SK-N-SH (cell line): Measurements from ENCODE around the gene CHST9. TPM values are rescaled to one million over a fixed set of nuclear protein-coding genes. Genes with fewer than 3 reads are reported as not detected.
A peak's percentile ranks its signal among the peaks of the same experiment; 100 is the strongest.

Source experiments
- CTCF ChIA-PET: fragments of 300-600, 350-600 bp; formaldehyde crosslinking; extraction: SDS; loops from one replicate; lab custom pipeline; 2021; lab: Yijun Ruan, JAX
- POLR2A ChIA-PET: fragments of 350-600 bp; sonication (Branson Sonifier 250); formaldehyde crosslinking; extraction: SDS; loops from one replicate; lab custom pipeline; 2020; ENCODE audit warnings: antibody characterized with exemption, inconsistent platforms; lab: Yijun Ruan, JAX
- DNase-seq: peaks from one replicate; pipeline ENCODE4 v3.0.0; 2012
- H2AFZ ChIP-seq: fragments of 200-600 bp; sonication (generic); 2 replicates; pipeline ENCODE4 v1.8.1; 2016; ENCODE audit warnings: antibody characterized with exemption, mild to moderate bottlenecking, low read depth
- H3F3A ChIP-seq: fragments of 200-600 bp; sonication (generic); replicated peaks from 2 replicates; pipeline ENCODE3; 2016; ENCODE audit warnings: antibody characterized with exemption, mild to moderate bottlenecking; ENCODE audit not compliant: insufficient read depth
- H3K27ac ChIP-seq, 2 experiments: fragments of 200-500 bp in 1 of 2; fragments of 200-600 bp in 1 of 2; sonication (Bioruptor generic) in 1 of 2; sonication (generic), shearing (Covaris generic) in 1 of 2; 2 replicates each; pipeline versions ENCODE4 v1.5.1 to v1.6.1; 2014 to 2016; ENCODE audit warnings: low read depth in 2 of 2, inconsistent platforms in 1 of 2, low read length in 1 of 2, mild to moderate bottlenecking in 1 of 2, mixed read lengths in 1 of 2
- H3K27me3 ChIP-seq: fragments of 200-600 bp; sonication (generic), shearing (Covaris generic); 2 replicates; pipeline ENCODE4 v1.6.1; 2016; ENCODE audit warnings: mixed run types; ENCODE audit not compliant: insufficient read depth
- H3K36me3 ChIP-seq, 2 experiments: fragments of 200-500 bp in 1 of 2; fragments of 200-600 bp in 1 of 2; sonication (Bioruptor generic) in 1 of 2; sonication (generic) in 1 of 2; replicated peaks in 1 of 2; 2 replicates each; pipeline versions ENCODE3 to v1.5.1; 2014 to 2016; ENCODE audit warnings: low read length in 1 of 2, mild to moderate bottlenecking in 1 of 2; ENCODE audit not compliant: insufficient read depth in 2 of 2, control insufficient read depth in 1 of 2
- H3K4me1 ChIP-seq, 2 experiments: fragments of 200-500 bp in 1 of 2; fragments of 200-600 bp in 1 of 2; sonication (Bioruptor generic) in 1 of 2; sonication (generic), shearing (Covaris generic) in 1 of 2; 2 replicates each; pipeline versions ENCODE4 v1.5.1 to v1.6.1; 2014 to 2016; ENCODE audit warnings: low read depth in 1 of 2, low read length in 1 of 2, mixed run types in 1 of 2; ENCODE audit not compliant: insufficient read depth in 2 of 2, control insufficient read depth in 1 of 2
- H3K4me2 ChIP-seq: fragments of 200-600 bp; sonication (generic), shearing (Covaris generic); 2 replicates; pipeline ENCODE4 v1.6.1; 2017; ENCODE audit warnings: mixed run types
- H3K4me3 ChIP-seq, 2 experiments: fragments of 200-500 bp in 1 of 2; fragments of 200-600 bp in 1 of 2; sonication (Bioruptor generic) in 1 of 2; sonication (generic), shearing (Covaris generic) in 1 of 2; 2 replicates each; pipeline versions ENCODE4 v1.5.1 to v1.8.1; 2014 to 2016; ENCODE audit warnings: low read depth in 2 of 2, inconsistent platforms in 1 of 2, low read length in 1 of 2, mild to moderate bottlenecking in 1 of 2, mixed read lengths in 1 of 2, moderate library complexity in 1 of 2
- H3K79me2 ChIP-seq: fragments of 200-600 bp; sonication (generic); 2 replicates; pipeline ENCODE4 v1.8.1; 2017; ENCODE audit warnings: mild to moderate bottlenecking; ENCODE audit not compliant: insufficient read depth
- H3K9ac ChIP-seq: fragments of 200-600 bp; sonication (generic); 2 replicates; pipeline ENCODE4 v1.6.1; 2017; ENCODE audit warnings: mixed run types
- H3K9me2 ChIP-seq: fragments of 200-600 bp; sonication (generic); 2 replicates; pipeline ENCODE4 v1.6.1; 2017; ENCODE audit warnings: mixed run types
- H3K9me3 ChIP-seq: fragments of 200-600 bp; sonication (generic); 2 replicates; pipeline ENCODE4 v1.6.1; 2017; ENCODE audit warnings: mixed run types, mild to moderate bottlenecking, moderate library complexity
- H4K20me1 ChIP-seq: fragments of 200-600 bp; sonication (generic); 2 replicates; pipeline ENCODE4 v1.6.1; 2017; ENCODE audit warnings: mild to moderate bottlenecking, mixed run types; ENCODE audit not compliant: insufficient read depth
- CTCF ChIP-seq: fragments of 200-600 bp; sonication (generic); IDR thresholded peaks from 2 replicates; pipeline ENCODE4 v1.6.1; 2017; ENCODE audit warnings: antibody characterized with exemption, mild to moderate bottlenecking, moderate library complexity
- ELF1 ChIP-seq: IDR thresholded peaks from 2 replicates; pipeline ENCODE4 v1.4.0; 2012
- EZH2phosphoT487 ChIP-seq: fragments of 200-600 bp; sonication (generic); IDR thresholded peaks from 2 replicates; pipeline ENCODE4 v1.6.1; 2017; ENCODE audit warnings: low read depth, mixed run types, mild to moderate bottlenecking, antibody characterized with exemption, moderate library complexity, borderline replicate concordance
- GABPA ChIP-seq: IDR thresholded peaks from 2 replicates; pipeline ENCODE4 v1.4.0; 2012; ENCODE audit warnings: low read depth, mild to moderate bottlenecking
- GATA2 ChIP-seq: sonication (generic); formaldehyde crosslinking; IDR thresholded peaks from 2 replicates; pipeline ENCODE4 v1.5.0; 2020; ENCODE audit warnings: mild to moderate bottlenecking, missing genetic modification reagents
- MXI1 ChIP-seq: IDR thresholded peaks from 2 replicates; pipeline ENCODE4 v1.6.1; 2012; ENCODE audit warnings: mild to moderate bottlenecking, low read depth, low read length, improper control_type of control experiment
- PBX3 ChIP-seq: IDR thresholded peaks from 2 replicates; pipeline ENCODE4; 2012
- RAD21 ChIP-seq: IDR thresholded peaks from 2 replicates; pipeline ENCODE4 v1.6.1; 2012; ENCODE audit warnings: mild to moderate bottlenecking, low read length
- RCOR1 ChIP-seq: fragments of 150-350 bp; IDR thresholded peaks from 2 replicates; pipeline ENCODE4 v1.6.1; 2017; ENCODE audit warnings: antibody characterized with exemption, low read length
- REST ChIP-seq: IDR thresholded peaks from 2 replicates; pipeline ENCODE4 v1.6.1; 2012; ENCODE audit warnings: mild to moderate bottlenecking, low read depth, low read length, moderate library complexity
- RFX5 ChIP-seq: IDR thresholded peaks from 2 replicates; pipeline ENCODE4 v1.6.1; 2012; ENCODE audit warnings: mild to moderate bottlenecking, improper control_type of control experiment, low read length
- RXRA ChIP-seq: IDR thresholded peaks from 2 replicates; pipeline ENCODE4 v1.4.0; 2012; ENCODE audit warnings: low read depth, mild to moderate bottlenecking, borderline replicate concordance
- SIN3A ChIP-seq: IDR thresholded peaks from 2 replicates; pipeline ENCODE4 v1.6.1; 2012; ENCODE audit warnings: low read depth, mild to moderate bottlenecking, low read length, moderate library complexity, borderline replicate concordance
- SMC3 ChIP-seq: IDR thresholded peaks from 2 replicates; pipeline ENCODE4 v1.6.1; 2012; ENCODE audit warnings: low read depth, low read length, improper control_type of control experiment
- TCF12 ChIP-seq: IDR thresholded peaks from 2 replicates; pipeline ENCODE4 v1.4.0; 2012
- TEAD4 ChIP-seq: IDR thresholded peaks from 2 replicates; pipeline ENCODE4 v1.4.0; 2012; ENCODE audit warnings: mild to moderate bottlenecking, borderline replicate concordance; ENCODE audit not compliant: insufficient read depth
- WGBS: methylation state at CpG from one replicate; pipeline ENCODE4 v1.1.6; 2017; ENCODE audit warnings: low lambda C conversion rate; 5-methylcytosine and 5-hydroxymethylcytosine counted together
- polyA plus RNA-seq, 3 experiments: library from polyadenylated mRNA; depleted of rRNA; stranded (reverse); fragments of >200 nt; gene quantifications; 2 replicates each; pipeline ENCODE4 v1.2.3, GENCODE V29; 2012

CHST9 gene
- polyA plus RNA-seq, 1 of the 3 experiments (the other 2 are of a cell fraction), result not detected

- Histone ChIP-seq H3K27ac (no peak overlapping the region), H3K9me2 (no peaks in the 10 kb centered on the region), H3K27me3 (no peaks in the 10 kb centered on the region), H2AFZ (no peak overlapping the region), H3K79me2 (no peaks in the 10 kb centered on the region), H3K4me2 (no peak overlapping the region), H3K4me3 (no peak overlapping the region; a peak in 1 of 4 replicates), H3F3A (no peaks in the 10 kb centered on the region), H4K20me1 (no peaks in the 10 kb centered on the region), H3K9me3 (no peaks in the 10 kb centered on the region), H3K36me3 (no peaks in the 10 kb centered on the region), H3K4me1 (peaks cover 0 to 6% of the 10 kb centered on the region in 2 experiments; a peak in 2 of 4 replicates), H3K9ac (no peak overlapping the region)
- TF ChIP-seq RCOR1 (0 out of 2 replicates have a peak, but pooled peaks have one; percentile 12), RFX5 (no peak), RAD21 (peak; percentile 84), TCF12 (no peak), RXRA (no peak), GATA2 (0 out of 2 replicates have a peak, but pooled peaks have one; percentile 1), CTCF (peak; percentile 55), SMC3 (peak; percentile 65), REST (no peak)
- CTCF ChIA-PET, result interaction anchor here (1.1 to 2.3 kb wide), 5 partner anchors 192 to 595 kb away, joined by 3 to 11 read pairs (median 9); no protein-coding TSS in a partner anchor
- POLR2A ChIA-PET, result no interaction called here
- WGBS, result 40% methylated on average over 9 of the region's 9 CpGs
- DNase-seq, result peak; percentile 33
Observed at GRCh38 chr18:27004056-27004829, 180.9 kb downstream of the CHST9 start.

GRCh38 chr18:26999797-27000196 is 185.3 kb downstream of the CHST9 start:
- POLR2A ChIA-PET, result no interaction called here
- no peak overlapping the region for H3K4me2 ChIP-seq
- no peak overlapping the region for H3K4me3 ChIP-seq
- H4K20me1 ChIP-seq, result no peaks in the 10 kb centered on the region
- no peaks in the 10 kb centered on the region for H3K9me2 ChIP-seq
- peaks cover 0 to 6% of the 10 kb centered on the region in 2 experiments; a peak in 2 of 4 replicates for H3K4me1 ChIP-seq
- no peak overlapping the region for H2AFZ ChIP-seq
- H3K27ac ChIP-seq, result no peak overlapping the region
- H3K9me3 ChIP-seq, result no peaks in the 10 kb centered on the region
- CTCF ChIA-PET, result interaction anchor here (0.7 to 2.0 kb wide), 6 partner anchors 173 to 616 kb away, joined by 3 to 7 read pairs (median 4); no protein-coding TSS in a partner anchor
- no peaks in the 10 kb centered on the region for H3F3A ChIP-seq
- DNase-seq, result no peak
- H3K9ac ChIP-seq, result no peak overlapping the region
- H3K79me2 ChIP-seq, result no peaks in the 10 kb centered on the region
- H3K36me3 ChIP-seq, result no peaks in the 10 kb centered on the region
- no peaks in the 10 kb centered on the region for H3K27me3 ChIP-seq
- 18% methylated on average over 3 of the region's 3 CpGs for WGBS
- TF ChIP-seq TEAD4 (no peak), ELF1 (no peak), GATA2 (no peak), PBX3 (no peak), GABPA (no peak), EZH2phosphoT487 (no peak), REST (no peak), MXI1 (no peak), RXRA (no peak), SIN3A (no peak)
